RWPE2 (cell line): ENCODE results near the gene AS3MT.
"Not testable (repeated sequence)": the region's sequence is repeated elsewhere in the genome, so short reads cannot be mapped to it uniquely, and the experiment has no call there.

Experiments used
- ATAC-seq: fragments of 200-7000 bp; cut with Tn5 transposase; 3 replicates; pipeline ENCODE4 v1.9.1; 2021; ENCODE audit warnings: low read depth
- DNase-seq: peaks from one replicate; pipeline ENCODE4 v3.0.0-alpha.2; 2020; ENCODE audit warnings: low spot score
- H3K27ac ChIP-seq: fragments of 450-650 bp; 2 replicates; pipeline ENCODE4 v1.5.1; 2017; ENCODE audit warnings: mild to moderate bottlenecking; ENCODE audit not compliant: poor library complexity, severe bottlenecking
- H3K27me3 ChIP-seq: fragments of 250-450 bp; sonication (Bioruptor Pico); 2 replicates; pipeline ENCODE4 v1.5.1; 2021; ENCODE audit warnings: mild to moderate bottlenecking, moderate library complexity; ENCODE audit not compliant: insufficient read depth, poor library complexity, severe bottlenecking
- H3K36me3 ChIP-seq: fragments of 250-450 bp; sonication (Bioruptor Pico); 2 replicates; pipeline ENCODE4 v1.5.1; 2020; ENCODE audit warnings: low read depth, mild to moderate bottlenecking, moderate library complexity
- H3K4me1 ChIP-seq: fragments of 250-450 bp; sonication (Bioruptor Pico); 2 replicates; pipeline ENCODE4 v1.5.1; 2021; ENCODE audit warnings: mild to moderate bottlenecking, moderate library complexity; ENCODE audit not compliant: insufficient read depth, poor library complexity, severe bottlenecking
- H3K4me3 ChIP-seq: fragments of 250-450 bp; sonication (Bioruptor Pico); 2 replicates; pipeline ENCODE4 v1.5.1; 2021; ENCODE audit warnings: mild to moderate bottlenecking, moderate library complexity; ENCODE audit not compliant: severe bottlenecking
- H3K9me3 ChIP-seq: fragments of 250-450 bp; sonication (Bioruptor Pico); 2 replicates; pipeline ENCODE4 v1.5.1; 2021; ENCODE audit warnings: mild to moderate bottlenecking, moderate library complexity; ENCODE audit not compliant: severe bottlenecking
- TF ChIP-seq, protein P1 (sequence below): fragments of 450-650 bp; IDR thresholded peaks from one replicate; pipeline ENCODE4 v1.5.1; 2017; ENCODE audit warnings: mild to moderate bottlenecking, moderate library complexity; ENCODE audit not compliant: poor library complexity, severe bottlenecking

AS3MT gene

DNA sequence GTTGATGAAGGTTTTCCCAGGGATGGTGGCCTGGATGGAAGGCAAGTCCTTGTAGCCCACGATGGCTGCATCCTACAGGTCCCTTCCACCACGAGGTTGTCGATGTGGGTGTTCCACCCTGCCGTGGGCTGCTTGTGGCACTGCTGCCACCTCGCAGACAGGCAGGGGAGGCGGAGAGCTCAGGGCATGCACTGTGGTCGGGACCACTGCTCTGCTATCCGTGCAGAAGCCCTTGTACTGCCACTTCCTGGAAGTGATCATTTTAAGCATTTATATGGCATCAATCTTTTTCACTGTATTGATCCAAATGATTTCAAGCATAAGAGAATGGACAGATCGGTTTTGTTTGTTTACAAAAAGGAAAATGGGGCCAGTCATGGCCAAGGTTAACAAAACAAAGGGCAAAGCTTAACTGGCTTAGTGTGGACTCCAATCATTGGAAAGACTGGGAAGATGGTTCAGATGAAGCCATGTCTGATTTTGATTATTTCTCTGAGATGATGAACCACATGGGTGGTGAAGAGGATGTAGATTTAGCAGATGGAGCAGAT lies 23.8 kb upstream of the AS3MT start:
- ATAC-seq (no peak), DNase-seq (no peak)
- TF ChIP-seq, protein P1, sequence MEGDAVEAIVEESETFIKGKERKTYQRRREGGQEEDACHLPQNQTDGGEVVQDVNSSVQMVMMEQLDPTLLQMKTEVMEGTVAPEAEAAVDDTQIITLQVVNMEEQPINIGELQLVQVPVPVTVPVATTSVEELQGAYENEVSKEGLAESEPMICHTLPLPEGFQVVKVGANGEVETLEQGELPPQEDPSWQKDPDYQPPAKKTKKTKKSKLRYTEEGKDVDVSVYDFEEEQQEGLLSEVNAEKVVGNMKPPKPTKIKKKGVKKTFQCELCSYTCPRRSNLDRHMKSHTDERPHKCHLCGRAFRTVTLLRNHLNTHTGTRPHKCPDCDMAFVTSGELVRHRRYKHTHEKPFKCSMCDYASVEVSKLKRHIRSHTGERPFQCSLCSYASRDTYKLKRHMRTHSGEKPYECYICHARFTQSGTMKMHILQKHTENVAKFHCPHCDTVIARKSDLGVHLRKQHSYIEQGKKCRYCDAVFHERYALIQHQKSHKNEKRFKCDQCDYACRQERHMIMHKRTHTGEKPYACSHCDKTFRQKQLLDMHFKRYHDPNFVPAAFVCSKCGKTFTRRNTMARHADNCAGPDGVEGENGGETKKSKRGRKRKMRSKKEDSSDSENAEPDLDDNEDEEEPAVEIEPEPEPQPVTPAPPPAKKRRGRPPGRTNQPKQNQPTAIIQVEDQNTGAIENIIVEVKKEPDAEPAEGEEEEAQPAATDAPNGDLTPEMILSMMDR, result no peak
- Histone ChIP-seq H3K4me1 (no peaks in the 10 kb centered on the region), H3K4me3 (no peak overlapping the region), H3K9me3 (no peaks in the 10 kb centered on the region), H3K27me3 (no peaks in the 10 kb centered on the region), H3K36me3 (no peaks in the 10 kb centered on the region), H3K27ac (no peak overlapping the region)

DNA sequence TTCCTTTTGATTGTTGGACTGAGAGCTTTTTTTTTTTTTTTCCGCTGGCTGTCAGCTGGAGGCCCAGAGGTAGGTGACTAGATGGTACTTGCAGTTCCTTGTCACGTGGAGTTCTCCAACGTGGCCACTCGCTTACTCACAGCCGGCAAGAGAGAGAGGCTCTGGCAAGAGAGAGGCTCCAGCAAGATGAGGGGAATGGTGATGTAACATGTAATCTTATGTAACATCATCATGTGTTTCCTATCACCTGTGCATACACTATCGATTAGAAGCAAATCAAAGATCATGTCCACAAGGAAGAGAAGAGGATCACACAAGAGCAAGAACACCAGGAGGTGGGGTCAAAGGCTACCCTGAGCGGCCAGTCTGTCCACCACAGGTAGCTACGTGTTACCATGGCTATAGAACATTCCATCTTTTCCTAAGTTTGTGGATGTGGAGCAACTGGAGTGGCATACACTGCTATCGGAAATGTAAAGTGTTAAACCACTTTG lies 19.2 kb upstream of the AS3MT start:
- TF ChIP-seq, protein P1, result no peak
- peaks cover 5% of the 10 kb centered on the region for H3K4me1 ChIP-seq
- no peaks in the 10 kb centered on the region for H3K9me3 ChIP-seq
- no peak for DNase-seq
- H3K27ac ChIP-seq, result no peak overlapping the region
- ATAC-seq, result no peak
- H3K36me3 ChIP-seq, result no peaks in the 10 kb centered on the region
- H3K27me3 ChIP-seq, result no peaks in the 10 kb centered on the region
- no peak overlapping the region for H3K4me3 ChIP-seq

DNA sequence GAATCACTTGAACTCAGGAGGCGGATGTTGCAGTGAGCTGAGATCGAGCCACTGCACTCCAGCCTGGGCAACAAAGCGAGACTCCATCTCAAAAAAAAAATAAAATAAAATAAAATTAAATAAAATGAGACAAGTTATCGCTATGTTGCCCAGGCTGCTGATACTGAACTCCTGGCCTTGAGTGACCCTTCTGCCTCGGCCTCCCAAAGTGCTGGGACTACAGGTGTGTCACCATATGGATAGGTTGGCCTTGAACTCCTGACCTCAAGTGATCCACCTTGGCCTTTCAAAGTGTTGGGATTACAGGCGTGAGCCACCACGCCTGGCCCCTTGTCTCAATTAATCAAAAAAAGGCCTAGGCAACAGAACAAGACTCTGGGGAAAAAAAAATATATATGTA lies 16.0 kb upstream of the AS3MT start:
- H3K36me3 ChIP-seq, DNase-seq, H3K27ac ChIP-seq, ATAC-seq, H3K27me3 ChIP-seq, H3K4me3 ChIP-seq, H3K9me3 ChIP-seq: not testable (repeated sequence)
- H3K4me1 ChIP-seq, result peaks cover 18% of the 10 kb centered on the region

DNA sequence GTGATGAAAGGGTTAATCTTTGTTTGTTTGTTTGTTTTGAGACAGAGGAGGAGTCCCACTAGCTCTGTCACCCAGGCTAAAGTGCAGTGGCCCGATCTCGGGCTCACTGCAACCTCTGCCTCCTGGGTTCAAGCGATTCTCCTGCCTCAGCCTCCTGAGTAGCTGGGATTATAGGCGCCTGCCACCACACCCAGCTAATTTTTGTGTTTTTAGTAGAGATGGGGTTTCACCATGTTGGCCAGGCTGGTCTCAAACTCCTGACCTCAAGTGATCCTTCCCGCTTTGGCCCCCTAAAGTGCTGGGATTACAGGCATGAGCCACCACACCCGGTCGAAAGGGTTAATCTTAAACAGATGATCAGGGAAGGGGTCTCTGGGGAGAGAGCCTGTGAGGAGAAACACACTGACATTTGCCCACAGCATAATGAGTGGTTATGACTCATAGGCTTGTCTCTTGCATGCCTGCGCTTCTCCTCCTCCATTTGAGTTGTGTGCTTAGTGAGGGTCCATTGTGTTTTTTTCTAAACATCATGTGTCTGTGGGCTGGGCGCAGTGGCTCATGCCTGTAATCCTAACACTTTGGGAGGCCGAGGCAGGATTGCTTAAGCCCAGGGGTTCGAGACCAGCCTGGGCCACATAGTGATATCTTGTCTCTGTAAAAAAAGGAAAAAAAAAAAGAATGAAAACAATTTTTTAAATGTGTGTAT lies 13.4 kb upstream of the AS3MT start:
- not testable (repeated sequence) for H3K36me3 ChIP-seq, H3K4me3 ChIP-seq, H3K27ac ChIP-seq, H3K9me3 ChIP-seq, DNase-seq, H3K27me3 ChIP-seq
- H3K4me1 ChIP-seq, result peaks cover 18% of the 10 kb centered on the region
- peak; percentile 22; the same call in 1 of the 3 replicates for ATAC-seq

DNA sequence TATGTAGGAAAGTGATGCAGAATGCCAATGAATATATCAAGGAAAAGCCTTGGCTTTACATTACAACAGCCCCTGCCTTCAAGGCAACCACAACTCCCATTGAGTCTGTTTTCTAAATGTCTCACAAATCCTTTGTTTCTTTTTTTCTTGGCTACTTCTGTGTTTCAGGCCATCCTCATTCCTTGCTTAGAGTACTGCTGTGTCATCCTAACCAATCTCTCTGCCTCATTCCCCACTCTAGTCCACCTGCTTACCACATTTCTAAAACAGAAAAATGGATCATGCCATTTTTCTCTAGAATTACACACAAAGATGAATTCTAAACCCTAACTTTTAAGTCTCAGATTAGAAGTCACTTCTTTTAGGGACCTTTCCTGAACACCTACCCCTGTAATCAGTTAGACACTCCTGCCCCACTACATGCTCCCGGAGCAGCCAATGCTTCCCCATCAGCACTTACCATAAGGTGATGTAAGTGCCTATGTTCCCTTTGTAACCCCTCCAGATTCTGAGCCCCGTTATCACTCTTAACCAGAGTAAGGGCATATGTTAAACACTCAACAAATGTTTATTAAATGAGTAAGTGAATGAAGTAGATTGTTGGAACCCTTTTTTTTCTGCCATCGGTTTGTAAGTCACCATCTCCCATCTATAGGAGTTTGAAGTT lies 12.4 kb upstream of the AS3MT start:
- TF ChIP-seq, protein P1, result no peak
- Histone ChIP-seq H3K9me3 (no peaks in the 10 kb centered on the region), H3K4me3 (no peak overlapping the region), H3K4me1 (peaks cover 18% of the 10 kb centered on the region), H3K27ac (no peak overlapping the region), H3K27me3 (no peaks in the 10 kb centered on the region), H3K36me3 (no peaks in the 10 kb centered on the region; the same call in 1 of the 2 replicates)
- no peak for ATAC-seq
- no peak for DNase-seq
